Adrenal gland (tissue), 12 donors: ENCODE measurements around the gene ADGRL2. TPM values are rescaled to one million over a fixed set of nuclear protein-coding genes. Genes with fewer than 3 reads are reported as not detected.

Source experiments
- DNase-seq, 7 donors: peaks; one replicate each; pipeline ENCODE4 v3.0.0-alpha.2; 2019 to 2020
- H3K27ac ChIP-seq, 5 donors: fragments of 200-600 bp; sonication (generic) in 4 of 5; 1 replicate in 3 of 5; 2 replicates in 2 of 5; pipeline versions ENCODE4 v1.5.1 to v1.8.0; 2016 to 2020; ENCODE audit warnings: mild to moderate bottlenecking in 1 of 5
- H3K27me3 ChIP-seq: fragments of 200-600 bp; 2 replicates; pipeline ENCODE4 v1.8.0; 2021
- H3K36me3 ChIP-seq, 2 donors: fragments of 200-600 bp; replicated peaks in 1 of 2; 1 replicate in 1 of 2; 2 replicates in 1 of 2; pipeline versions ENCODE4 v1.5.1 to v1.8.0; 2018 to 2022
- H3K4me1 ChIP-seq, 2 donors: fragments of 200-600 bp; replicated peaks in 1 of 2; 1 replicate in 1 of 2; 2 replicates in 1 of 2; pipeline versions ENCODE4 v1.5.1 to v1.8.0; 2018 to 2021
- H3K4me3 ChIP-seq, 4 donors: fragments of 200-600 bp; sonication (generic) in 3 of 4; one replicate each; pipeline ENCODE4 v1.5.1; 2016 to 2018
- H3K9me3 ChIP-seq, 3 donors: fragments of 200-600 bp; sonication (generic) in 1 of 3; replicated peaks in 1 of 3; 1 replicate in 2 of 3; 2 replicates in 1 of 3; pipeline versions ENCODE4 v1.5.1 to v1.8.0; 2016 to 2021
- CTCF ChIP-seq, 6 experiments: fragments of 450-650 bp in 4 of 6; fragments of 200-600 bp in 2 of 6; sonication (generic) in 1 of 6; IDR thresholded peaks; 1 replicate in 5 of 6; 2 replicates in 1 of 6; pipeline versions ENCODE4 v1.5.1 to v1.8.0; 2016 to 2021; ENCODE audit warnings: antibody characterized with exemption in 6 of 6, mild to moderate bottlenecking in 2 of 6, moderate library complexity in 1 of 6
- POLR2A ChIP-seq, 2 donors: fragments of 450-650 bp; IDR thresholded peaks; one replicate each; pipeline ENCODE4 v1.6.1; 2017; ENCODE audit warnings: antibody characterized with exemption in 2 of 2, mild to moderate bottlenecking in 2 of 2, moderate library complexity in 1 of 2
- WGBS, 4 donors: extraction: QIAGEN DNeasy Blood & Tissue Kit in 2 of 4; methylation state at CpG; one replicate each; pipeline versions ENCODE4 v1.1.5 to v1.1.7; 2013 to 2017; 5-methylcytosine and 5-hydroxymethylcytosine counted together
- intact Hi-C, 2 donors: fragments of 100-400 bp; cut with DNase I; formaldehyde crosslinking; loops; one replicate each; pipeline versions ENCODE4 v1.14.1 to v1.15.0; 2022 to 2023
- polyA plus RNA-seq, 3 donors: library from polyadenylated mRNA; stranded (reverse); fragments of 200-250 nt in 2 of 3; fragments of 350-450 nt in 1 of 3; fragmentation: Illumina TruSeq in 1 of 3; extraction: RNeasy Lipid Tissue Mini Kit (QIAGEN cat#74804) in 1 of 3; gene quantifications; one replicate each; pipeline ENCODE4 v1.2.3, GENCODE V29; 2013 to 2014
- total RNA-seq, 9 donors: library from RNA; depleted of rRNA in 4 of 9; stranded (reverse); fragments of >200 nt in 4 of 9; fragments of 120-200 nt in 1 of 9; fragmentation: NEBNext Ultra II Directional in 1 of 9; extraction: Animal tissue kit (Norgen Biotek cat#: 25700) in 1 of 9; gene quantifications; one replicate each; pipeline versions ENCODE4 v1.1.0 to v1.2.4, GENCODE V29; 2013 to 2023
- donor health status: healthy with polysubstance abuse.
- donor health status: Bipolar disorder and iron deficiency.
- donor health status: DM: yes; HTN: yes; CAD: no.
- donor health status: DM: no; HTN: no; CAD: no.
- donor health status: DM: no; HTN: no; CAD: no.
- donor health status: DM: yes; HTN: yes; CAD: no.

The ADGRL2 gene
- total and polyA plus RNA-seq, 12 donors, result 24.2 to 170 (median 58.9) TPM

GRCh38 chr1:81805537-81806431 is 5.0 kb downstream of the ADGRL2 start:
- peaks cover 9 to 42% of the 10 kb centered on the region in 2 donors for H3K4me1 ChIP-seq
- no peaks in the 10 kb centered on the region for H3K27me3 ChIP-seq
- H3K4me3 ChIP-seq, result no peak overlapping the region
- 46 to 62% (median 60%) methylated on average over 2 of the region's 2 CpGs for WGBS, 4 donors
- H3K36me3 ChIP-seq, result no peaks in the 10 kb centered on the region
- no peak overlapping the region for H3K27ac ChIP-seq
- H3K9me3 ChIP-seq, result no peaks in the 10 kb centered on the region
- TF ChIP-seq CTCF (IDR thresholded peaks at IDR 0.05) (no peak), POLR2A (IDR thresholded peaks at IDR 0.05) (no peak)
- intact Hi-C loops, result no loop called here
- DNase-seq, result no peak

GRCh38 chr1:81806432-81806770 is 5.7 kb downstream of the ADGRL2 start:
- intact Hi-C loops, result no loop called here
- Histone ChIP-seq H3K27ac (no peak overlapping the region), H3K4me1 (peaks cover 9 to 46% of the 10 kb centered on the region in 2 donors), H3K27me3 (no peaks in the 10 kb centered on the region), H3K36me3 (no peaks in the 10 kb centered on the region), H3K9me3 (no peaks in the 10 kb centered on the region), H3K4me3 (no peak overlapping the region)
- 63 to 75% (median 69%) methylated on average over 2 of the region's 2 CpGs for WGBS, 4 donors
- TF ChIP-seq CTCF (IDR thresholded peaks at IDR 0.05) (no peak), POLR2A (IDR thresholded peaks at IDR 0.05) (no peak)
- no peak for DNase-seq

GRCh38 chr1:81808760-81809159 is 8.0 kb downstream of the ADGRL2 start:
- H3K4me3 ChIP-seq, result no peak overlapping the region
- H3K27ac ChIP-seq, result no peak overlapping the region
- WGBS, 4 donors, result 48 to 62% (median 53%) methylated on average over 7 of the region's 7 CpGs
- H3K27me3 ChIP-seq, result no peaks in the 10 kb centered on the region
- no peak for TF ChIP-seq CTCF (IDR thresholded peaks at IDR 0.05)
- TF ChIP-seq POLR2A (IDR thresholded peaks at IDR 0.05), result no peak
- H3K9me3 ChIP-seq, result no peaks in the 10 kb centered on the region
- H3K4me1 ChIP-seq, result peaks cover 23 to 69% of the 10 kb centered on the region in 2 donors
- no peaks in the 10 kb centered on the region for H3K36me3 ChIP-seq
- no peak for DNase-seq
- intact Hi-C loops, result no loop called here

- Histone ChIP-seq H3K4me3 (no peak overlapping the region), H3K4me1 (peaks cover 14 to 60% of the 10 kb centered on the region in 2 donors), H3K9me3 (no peaks in the 10 kb centered on the region), H3K27me3 (no peaks in the 10 kb centered on the region), H3K27ac (no peak overlapping the region), H3K36me3 (no peaks in the 10 kb centered on the region)
- TF ChIP-seq CTCF (IDR thresholded peaks at IDR 0.05), result no peak
- TF ChIP-seq POLR2A (IDR thresholded peaks at IDR 0.05), result no peak
- intact Hi-C loops, result no loop called here
- no peak for DNase-seq
- WGBS, 4 donors, result 50 to 63% (median 60%) methylated on average over 1 of the region's 1 CpG
These were observed 9.1 kb downstream of the ADGRL2 start for GRCh38 chr1:81809808-81810207.
